NT2/D1 (cell line): Measurements from ENCODE around the gene LMCD1.

ENCODE experiments used
- DNase-seq: peaks from one replicate; pipeline ENCODE4 v3.0.0-alpha.2; 2011; ENCODE audit warnings: low read depth, low spot score
- H3K27me3 ChIP-seq: 2 replicates; pipeline ENCODE4 v1.6.0; 2011; ENCODE audit warnings: mild to moderate bottlenecking; ENCODE audit not compliant: insufficient read length, insufficient read depth
- H3K36me3 ChIP-seq: 2 replicates; pipeline ENCODE4 v1.6.1; 2011; ENCODE audit warnings: mild to moderate bottlenecking, low read length, mixed read lengths; ENCODE audit not compliant: insufficient read depth, insufficient read length
- H3K4me1 ChIP-seq: 2 replicates; pipeline ENCODE4 v1.5.1; 2011; ENCODE audit not compliant: insufficient read depth, insufficient read length
- H3K4me3 ChIP-seq: 2 replicates; pipeline ENCODE4 v1.5.1; 2011; ENCODE audit warnings: low read depth; ENCODE audit not compliant: insufficient read length
- H3K9ac ChIP-seq: 2 replicates; pipeline ENCODE4 v1.6.0; 2011; ENCODE audit warnings: low read depth; ENCODE audit not compliant: insufficient read length
- H3K9me3 ChIP-seq: 2 replicates; pipeline ENCODE4 v1.5.1; 2011; ENCODE audit warnings: mild to moderate bottlenecking, low read length; ENCODE audit not compliant: insufficient read depth
- SUZ12 ChIP-seq: IDR thresholded peaks from 2 replicates; pipeline ENCODE4 v1.6.1; 2011; ENCODE audit not compliant: insufficient read length, insufficient read depth; ENCODE audit errors: extremely low read depth
- YY1 ChIP-seq: IDR thresholded peaks from 2 replicates; pipeline ENCODE4 v1.6.1; 2011; ENCODE audit not compliant: insufficient read length, insufficient read depth
- ZNF274 ChIP-seq: IDR thresholded peaks from 2 replicates; pipeline ENCODE4 v1.6.1; 2011; ENCODE audit warnings: mild to moderate bottlenecking, low read depth, low read length

The LMCD1 gene

GRCh38 chr3:8619548-8619947, 117.9 kb downstream of the LMCD1 start:
- no peak for DNase-seq
- Histone ChIP-seq H3K36me3 (no peaks in the 10 kb centered on the region), H3K9ac (no peak overlapping the region), H3K4me1 (peaks cover 10% of the 10 kb centered on the region), H3K27me3 (peaks cover 3% of the 10 kb centered on the region), H3K4me3 (no peak overlapping the region), H3K9me3 (no peaks in the 10 kb centered on the region)
- TF ChIP-seq ZNF274 (no peak), SUZ12 (no peak), YY1 (no peak)

GRCh38 chr3:8621141-8621540, 119.5 kb downstream of the LMCD1 start:
- TF ChIP-seq SUZ12 (no peak), ZNF274 (no peak), YY1 (no peak)
- Histone ChIP-seq H3K4me1 (peaks cover 19% of the 10 kb centered on the region), H3K36me3 (no peaks in the 10 kb centered on the region), H3K4me3 (no peak overlapping the region), H3K9ac (no peak overlapping the region), H3K9me3 (no peaks in the 10 kb centered on the region), H3K27me3 (peaks cover 3% of the 10 kb centered on the region)
- no peak for DNase-seq

- Histone ChIP-seq H3K9me3 (no peaks in the 10 kb centered on the region), H3K4me1 (peaks cover 20% of the 10 kb centered on the region), H3K36me3 (no peaks in the 10 kb centered on the region), H3K9ac (no peak overlapping the region), H3K4me3 (no peak overlapping the region), H3K27me3 (peaks cover 3% of the 10 kb centered on the region)
- no peak for TF ChIP-seq YY1
- TF ChIP-seq SUZ12: no peak
- TF ChIP-seq ZNF274: no peak
- no peak for DNase-seq
Measured at GRCh38 chr3:8621872-8622271, 120.2 kb downstream of the LMCD1 start.

GRCh38 chr3:8622873-8623691, 121.5 kb downstream of the LMCD1 start:
- Histone ChIP-seq H3K4me3 (no peak overlapping the region), H3K9ac (peak overlapping the region; percentile 15)

GRCh38 chr3:8623741-8624140, 122.1 kb downstream of the LMCD1 start:
- no peak for DNase-seq
- Histone ChIP-seq H3K36me3 (no peaks in the 10 kb centered on the region), H3K9me3 (no peaks in the 10 kb centered on the region), H3K4me1 (peaks cover 20% of the 10 kb centered on the region), H3K9ac (peak overlapping the region; percentile 15), H3K27me3 (peaks cover 3% of the 10 kb centered on the region), H3K4me3 (no peak overlapping the region)
- TF ChIP-seq ZNF274: no peak
- no peak for TF ChIP-seq SUZ12
- TF ChIP-seq YY1: no peak

More at GRCh38 chr3:8622873-8623691, 121.5 kb downstream of the LMCD1 start:
- no peaks in the 10 kb centered on the region for H3K9me3 ChIP-seq
- H3K36me3 ChIP-seq: no peaks in the 10 kb centered on the region
- TF ChIP-seq YY1: no peak
- no peak for TF ChIP-seq SUZ12
- no peak for TF ChIP-seq ZNF274
- peaks cover 20% of the 10 kb centered on the region for H3K4me1 ChIP-seq
- peaks cover 3% of the 10 kb centered on the region for H3K27me3 ChIP-seq
- DNase-seq: peak; percentile 82
